Hematopoietic multipotent progenitor cell treated with erythropoietin and hydrocortisone succinate and interleukin-3 and kit ligand, for 17 days (in vitro differentiated cells): Measurements from ENCODE around the gene PPM1L.

ENCODE experiments used
- DNase-seq: peaks from one replicate; pipeline ENCODE4 v3.0.0-alpha.2; 2015; ENCODE audit warnings: low spot score

The PPM1L gene

GRCh38 chr3:160808838-160809237, 52.8 kb downstream of the PPM1L start:
- no peak for DNase-seq

- no peak for DNase-seq
Observed at GRCh38 chr3:160809453-160809852, 53.4 kb downstream of the PPM1L start.

- no peak for DNase-seq
Observed at GRCh38 chr3:160810362-160811236, 54.6 kb downstream of the PPM1L start.

- no peak for DNase-seq
Observed at GRCh38 chr3:160811237-160811548, 55.2 kb downstream of the PPM1L start.

- DNase-seq, result no peak
Observed at GRCh38 chr3:160812304-160812703, 56.3 kb downstream of the PPM1L start.

GRCh38 chr3:160815280-160815679, 59.2 kb downstream of the PPM1L start:
- DNase-seq, result no peak

- DNase-seq, result no peak
Observed at GRCh38 chr3:160820022-160820421, 64.0 kb downstream of the PPM1L start.

- no peak for DNase-seq
Observed at GRCh38 chr3:160820430-160820829, 64.4 kb downstream of the PPM1L start.

GRCh38 chr3:160822936-160823335, 66.9 kb downstream of the PPM1L start:
- no peak for DNase-seq

- DNase-seq, result no peak
Observed at GRCh38 chr3:160825311-160825800, 69.3 kb downstream of the PPM1L start.

- no peak for DNase-seq
Observed at GRCh38 chr3:160826408-160826807, 70.4 kb downstream of the PPM1L start.

GRCh38 chr3:160826991-160827390, 71.0 kb downstream of the PPM1L start:
- no peak for DNase-seq

- DNase-seq, result no peak
Observed at GRCh38 chr3:160827516-160827915, 71.5 kb downstream of the PPM1L start.

GRCh38 chr3:160828880-160829279, 72.8 kb downstream of the PPM1L start:
- DNase-seq, result no peak

- DNase-seq, result no peak
Observed at GRCh38 chr3:160829486-160830009, 73.5 kb downstream of the PPM1L start.

GRCh38 chr3:160830796-160831195, 74.8 kb downstream of the PPM1L start:
- DNase-seq, result no peak

- DNase-seq, result no peak
Observed at GRCh38 chr3:160831401-160831800, 75.4 kb downstream of the PPM1L start.

- no peak for DNase-seq
Observed at GRCh38 chr3:160837394-160837980, 81.5 kb downstream of the PPM1L start.

- no peak for DNase-seq
Observed at GRCh38 chr3:160840590-160840989, 84.6 kb downstream of the PPM1L start.

- no peak for DNase-seq
Observed at GRCh38 chr3:160841455-160841854, 85.4 kb downstream of the PPM1L start.

- no peak for DNase-seq
Observed at GRCh38 chr3:160842021-160843005, 86.3 kb downstream of the PPM1L start.

GRCh38 chr3:160851629-160852210, 95.7 kb downstream of the PPM1L start:
- DNase-seq, result no peak
